Stomach (tissue), 4 donors: ENCODE data around the gene SSBP3.

Experiments
- CTCF ChIP-seq, 7 experiments: fragments of 450-650 bp in 4 of 7; fragments of 200-600 bp in 3 of 7; sonication (generic) in 3 of 7; IDR thresholded peaks; one replicate each; pipeline ENCODE4 v1.5.1; 2016 to 2019; ENCODE audit warnings: antibody characterized with exemption in 7 of 7, control low read depth in 2 of 7, mild to moderate bottlenecking in 1 of 7
- POLR2AphosphoS5 ChIP-seq, 3 donors: sonication (generic); formaldehyde crosslinking; IDR thresholded peaks; one replicate each; pipeline ENCODE4 v1.6.1; 2016; ENCODE audit warnings: antibody characterized with exemption in 3 of 3

GRCh38 chr1:54268762-54269297 lies 137.4 kb downstream of the SSBP3 start:
- TF ChIP-seq CTCF (IDR thresholded peaks at IDR 0.05) (no peak), POLR2AphosphoS5 (IDR thresholded peaks at IDR 0.05) (no peak)
